Stomach smooth muscle (tissue), 2 donors: ENCODE measurements around the gene TDP1.

Experiments used
- H3K27ac ChIP-seq: one replicate; pipeline ENCODE4 v1.7.0; 2013; ENCODE audit warnings: mild to moderate bottlenecking, low read length, inconsistent platforms
- H3K27me3 ChIP-seq, 2 donors: one replicate each; pipeline ENCODE4 v1.7.0; 2013; ENCODE audit warnings: low read length in 2 of 2; ENCODE audit not compliant: insufficient read depth in 2 of 2, control insufficient read depth in 1 of 2
- H3K36me3 ChIP-seq, 2 donors: one replicate each; pipeline ENCODE4 v1.7.0; 2013; ENCODE audit warnings: low read length in 2 of 2; ENCODE audit not compliant: control insufficient read depth in 2 of 2, insufficient read depth in 2 of 2
- H3K4me1 ChIP-seq: one replicate; pipeline ENCODE4 v1.7.0; 2013; ENCODE audit warnings: low read length; ENCODE audit not compliant: control insufficient read depth, insufficient read depth
- H3K4me3 ChIP-seq, 2 donors: one replicate each; pipeline ENCODE4 v1.7.0; 2013; ENCODE audit warnings: low read length in 2 of 2
- H3K9ac ChIP-seq, 2 donors: one replicate each; pipeline ENCODE4 v1.7.0; 2013; ENCODE audit warnings: low read length in 2 of 2, mild to moderate bottlenecking in 1 of 2
- H3K9me3 ChIP-seq, 2 donors: one replicate each; pipeline ENCODE4 v1.7.0; 2013; ENCODE audit warnings: low read length in 2 of 2; ENCODE audit not compliant: control insufficient read depth in 2 of 2
- donor health status: healthy.
- donor health status: Pancreatic carcinoma.

TDP1 gene

DNA sequence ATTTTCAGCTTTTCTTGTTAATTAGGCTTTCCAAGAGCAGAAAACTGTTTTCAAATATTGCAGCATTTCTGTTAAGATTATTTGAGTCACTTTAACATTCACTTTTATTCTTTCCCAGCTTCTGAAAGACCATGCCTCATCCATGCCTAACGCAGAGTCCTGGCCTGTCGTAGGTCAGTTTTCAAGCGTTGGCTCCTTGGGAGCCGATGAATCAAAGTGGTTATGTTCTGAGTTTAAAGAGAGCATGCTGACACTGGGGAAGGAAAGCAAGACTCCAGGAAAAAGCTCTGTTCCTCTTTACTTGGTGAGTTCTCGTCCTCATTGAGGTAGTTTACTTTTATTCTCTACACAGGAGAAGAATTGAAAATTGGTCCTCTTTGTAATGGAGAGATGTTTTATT is 33.1 kb downstream of the TDP1 start:
- H3K27ac ChIP-seq, result no peak overlapping the region
- no peak overlapping the region for H3K9ac ChIP-seq
- no peaks in the 10 kb centered on the region for H3K4me1 ChIP-seq
- no peak overlapping the region for H3K4me3 ChIP-seq
- peaks cover 12 to 13% of the 10 kb centered on the region in 2 donors for H3K36me3 ChIP-seq
- no peaks in the 10 kb centered on the region for H3K27me3 ChIP-seq
- no peaks in the 10 kb centered on the region for H3K9me3 ChIP-seq

DNA sequence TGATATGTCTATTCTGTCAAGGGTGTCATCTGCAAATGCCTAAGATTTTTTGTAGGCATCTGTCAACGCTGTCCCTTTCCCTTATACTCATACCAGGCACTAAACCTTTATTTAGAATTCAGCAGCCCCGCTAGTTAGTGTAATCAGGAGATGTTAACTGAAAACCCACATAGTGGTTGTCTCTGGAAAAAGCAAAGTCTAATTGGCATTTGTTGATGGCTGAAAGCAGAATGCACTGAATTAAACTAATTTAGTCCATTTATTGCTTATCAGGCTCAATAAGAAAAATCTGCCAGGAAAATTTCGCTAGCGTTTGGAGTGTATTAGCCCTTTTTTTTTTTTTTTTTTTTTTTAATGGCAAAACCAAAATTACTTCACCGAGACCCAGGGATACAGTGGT is 34.5 kb downstream of the TDP1 start:
- H3K27ac ChIP-seq, result no peak overlapping the region
- H3K4me3 ChIP-seq, result no peak overlapping the region
- no peak overlapping the region for H3K9ac ChIP-seq
- H3K4me1 ChIP-seq, result no peaks in the 10 kb centered on the region
- peaks cover 12 to 15% of the 10 kb centered on the region in 2 donors for H3K36me3 ChIP-seq
- no peaks in the 10 kb centered on the region for H3K27me3 ChIP-seq
- H3K9me3 ChIP-seq, result no peaks in the 10 kb centered on the region

DNA sequence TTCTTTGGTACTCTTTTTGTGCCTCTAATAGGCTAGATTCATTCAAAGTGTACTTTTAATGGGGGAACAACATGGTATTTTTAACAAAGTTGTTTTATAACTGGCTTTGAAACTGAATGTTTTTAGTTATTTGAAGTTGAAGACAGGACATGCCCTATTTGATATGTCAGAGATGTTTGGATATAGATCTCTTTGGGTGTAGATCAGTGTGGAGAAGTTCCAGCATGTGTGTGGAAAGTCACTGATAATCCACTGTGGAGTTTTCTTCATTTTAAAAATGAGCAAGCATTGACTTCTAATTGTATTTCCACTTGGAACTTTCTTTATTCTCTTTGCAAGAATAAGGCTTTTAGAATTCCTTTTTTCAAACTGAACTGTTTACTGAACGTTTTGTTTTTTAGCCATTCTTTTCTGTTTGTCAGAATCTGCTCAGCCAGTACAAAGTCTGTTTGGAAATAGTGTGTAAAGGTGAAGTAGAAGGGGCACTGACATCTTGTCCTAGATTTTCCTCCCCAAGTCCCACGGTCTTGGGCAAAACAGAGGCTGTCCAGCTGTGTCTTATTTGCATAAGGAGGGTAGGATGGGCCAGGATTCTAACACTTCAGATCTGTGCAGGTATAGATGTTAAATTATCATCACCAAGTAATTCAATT is 35.0 kb downstream of the TDP1 start:
- Histone ChIP-seq H3K9me3 (no peaks in the 10 kb centered on the region), H3K4me1 (no peaks in the 10 kb centered on the region), H3K36me3 (peaks cover 12 to 15% of the 10 kb centered on the region in 2 donors), H3K27me3 (no peaks in the 10 kb centered on the region), H3K27ac (no peak overlapping the region), H3K4me3 (no peak overlapping the region), H3K9ac (no peak overlapping the region)

DNA sequence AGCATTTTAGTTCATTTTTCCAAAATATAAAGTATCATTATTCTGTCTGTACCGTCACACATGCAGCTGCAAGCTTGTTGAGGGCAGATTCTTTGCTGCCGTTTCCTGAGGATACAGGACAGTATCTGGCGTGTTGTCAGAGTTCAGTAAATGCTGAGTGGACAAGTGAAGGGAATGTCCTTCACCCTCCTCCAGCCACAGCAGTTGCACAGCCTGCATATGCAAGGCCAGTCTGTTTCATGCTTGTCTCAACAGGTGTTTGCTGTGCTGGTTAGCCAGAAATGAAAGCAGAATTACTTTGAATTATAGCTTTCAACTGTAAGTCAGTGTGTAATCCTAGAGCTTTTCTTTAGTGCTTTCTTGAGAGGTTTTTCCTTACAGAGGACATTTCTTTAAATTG is 36.5 kb downstream of the TDP1 start:
- no peak overlapping the region for H3K4me3 ChIP-seq
- H3K9me3 ChIP-seq, result no peaks in the 10 kb centered on the region
- no peak overlapping the region for H3K9ac ChIP-seq
- peaks cover 12 to 14% of the 10 kb centered on the region in 2 donors for H3K36me3 ChIP-seq
- no peaks in the 10 kb centered on the region for H3K4me1 ChIP-seq
- no peaks in the 10 kb centered on the region for H3K27me3 ChIP-seq
- H3K27ac ChIP-seq, result no peak overlapping the region

DNA sequence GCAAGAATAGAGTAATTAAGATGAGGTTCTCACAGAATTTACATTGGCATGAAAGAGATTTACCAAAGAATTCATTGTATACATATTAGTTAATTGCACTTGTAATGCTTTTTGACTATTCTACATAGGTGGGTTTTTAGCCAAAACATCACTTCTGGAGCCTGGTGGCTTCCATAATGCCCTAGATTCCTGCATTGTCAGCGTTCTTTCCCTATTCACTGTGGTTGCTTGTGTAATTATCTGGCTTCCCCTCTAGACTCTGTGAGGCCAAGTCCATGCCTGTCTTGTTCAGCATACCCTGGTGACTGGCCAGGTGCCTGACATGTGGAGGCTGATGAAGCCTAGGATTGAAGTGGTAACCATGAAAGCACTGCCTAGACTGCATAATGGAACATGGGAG is 41.2 kb downstream of the TDP1 start:
- Histone ChIP-seq H3K27me3 (no peaks in the 10 kb centered on the region), H3K9me3 (no peaks in the 10 kb centered on the region), H3K4me3 (no peak overlapping the region), H3K9ac (no peak overlapping the region), H3K36me3 (peaks cover 13 to 14% of the 10 kb centered on the region in 2 donors), H3K4me1 (no peaks in the 10 kb centered on the region), H3K27ac (no peak overlapping the region)

DNA sequence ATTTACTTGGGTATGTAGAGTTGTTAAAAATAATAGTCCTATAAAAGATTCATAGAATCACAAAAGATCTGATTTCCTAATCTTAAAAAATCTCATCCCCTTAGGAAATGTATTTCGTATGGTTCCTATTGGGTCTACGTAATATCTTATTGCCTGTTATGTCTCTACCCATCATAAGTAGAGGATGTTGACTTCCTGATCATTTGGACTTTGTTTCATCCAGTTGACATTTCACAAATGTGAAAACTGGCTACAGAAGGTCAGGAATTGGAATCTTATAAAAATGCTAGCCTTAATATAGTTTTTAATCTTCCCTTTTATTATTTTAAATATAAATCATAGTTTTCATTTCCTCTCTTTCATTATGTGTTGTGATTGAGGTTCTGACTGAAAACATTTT is 45.2 kb downstream of the TDP1 start:
- H3K9me3 ChIP-seq, result no peaks in the 10 kb centered on the region
- H3K9ac ChIP-seq, result no peak overlapping the region
- H3K36me3 ChIP-seq, result peaks cover 6 to 15% of the 10 kb centered on the region in 2 donors
- no peaks in the 10 kb centered on the region for H3K27me3 ChIP-seq
- no peaks in the 10 kb centered on the region for H3K4me1 ChIP-seq
- no peak overlapping the region for H3K4me3 ChIP-seq
- no peak overlapping the region for H3K27ac ChIP-seq

DNA sequence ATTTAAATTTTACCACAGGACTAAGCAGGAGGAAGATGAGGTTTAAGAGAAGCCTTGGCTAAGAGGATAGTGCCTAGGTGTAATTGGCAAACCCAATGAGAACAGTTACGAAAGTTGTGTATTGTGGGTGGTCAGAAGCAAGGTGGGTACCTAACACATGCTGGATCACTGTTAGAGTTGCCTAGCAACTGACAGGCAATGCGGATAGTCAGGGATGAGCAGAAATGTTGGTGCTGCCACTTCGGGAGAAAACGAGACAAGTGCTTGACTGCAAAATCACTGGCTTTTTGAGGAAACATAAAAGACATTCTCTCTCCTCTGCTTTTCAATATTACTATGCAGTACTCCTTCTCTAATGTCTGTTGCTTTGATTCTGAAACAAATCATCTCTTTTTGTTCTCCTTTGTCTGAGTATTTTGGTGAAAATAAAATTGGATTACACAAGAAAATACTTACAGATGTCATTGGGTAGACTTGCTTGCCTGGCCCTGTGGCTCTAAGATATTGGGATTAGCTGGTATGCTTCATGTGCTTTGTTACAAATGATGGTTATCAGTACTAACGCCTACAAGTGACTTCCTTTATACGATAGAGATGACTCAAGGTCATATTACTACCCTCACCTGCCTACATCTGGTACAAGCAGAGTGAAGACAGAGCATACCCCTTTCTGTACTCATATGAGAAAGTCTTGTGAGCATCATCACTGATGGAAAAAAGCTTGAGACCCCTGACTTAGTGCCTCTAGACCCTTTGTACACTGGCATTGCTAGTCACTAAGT is 48.0 kb downstream of the TDP1 start:
- H3K4me1 ChIP-seq, result no peaks in the 10 kb centered on the region
- no peak overlapping the region for H3K27ac ChIP-seq
- no peaks in the 10 kb centered on the region for H3K9me3 ChIP-seq
- H3K36me3 ChIP-seq, result peaks cover 0 to 11% of the 10 kb centered on the region in 2 donors
- H3K9ac ChIP-seq, result no peak overlapping the region
- no peaks in the 10 kb centered on the region for H3K27me3 ChIP-seq
- H3K4me3 ChIP-seq, result no peak overlapping the region

DNA sequence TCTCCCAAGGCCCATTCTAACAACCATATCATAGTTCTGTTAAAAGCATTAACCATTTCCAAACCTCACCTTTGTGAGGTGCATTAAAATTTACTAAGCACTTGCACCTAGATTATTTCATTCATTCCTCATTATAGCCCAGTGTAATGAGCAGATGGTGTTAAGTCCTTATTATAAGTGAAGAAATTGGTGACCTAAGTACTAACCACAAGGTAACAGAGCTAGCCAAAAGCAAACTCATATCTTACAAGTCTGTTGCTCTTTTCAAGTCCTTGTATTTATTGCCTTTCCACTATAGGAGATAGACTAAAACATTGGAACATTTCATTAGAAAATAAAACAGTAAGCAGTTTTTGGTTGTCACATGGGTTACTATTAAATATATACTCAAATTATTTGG is 49.7 kb downstream of the TDP1 start:
- H3K9me3 ChIP-seq, result no peaks in the 10 kb centered on the region
- H3K27me3 ChIP-seq, result no peaks in the 10 kb centered on the region
- no peaks in the 10 kb centered on the region for H3K4me1 ChIP-seq
- H3K27ac ChIP-seq, result no peak overlapping the region
- H3K36me3 ChIP-seq, result peaks cover 0 to 8% of the 10 kb centered on the region in 2 donors
- no peak overlapping the region for H3K4me3 ChIP-seq
- no peak overlapping the region for H3K9ac ChIP-seq

DNA sequence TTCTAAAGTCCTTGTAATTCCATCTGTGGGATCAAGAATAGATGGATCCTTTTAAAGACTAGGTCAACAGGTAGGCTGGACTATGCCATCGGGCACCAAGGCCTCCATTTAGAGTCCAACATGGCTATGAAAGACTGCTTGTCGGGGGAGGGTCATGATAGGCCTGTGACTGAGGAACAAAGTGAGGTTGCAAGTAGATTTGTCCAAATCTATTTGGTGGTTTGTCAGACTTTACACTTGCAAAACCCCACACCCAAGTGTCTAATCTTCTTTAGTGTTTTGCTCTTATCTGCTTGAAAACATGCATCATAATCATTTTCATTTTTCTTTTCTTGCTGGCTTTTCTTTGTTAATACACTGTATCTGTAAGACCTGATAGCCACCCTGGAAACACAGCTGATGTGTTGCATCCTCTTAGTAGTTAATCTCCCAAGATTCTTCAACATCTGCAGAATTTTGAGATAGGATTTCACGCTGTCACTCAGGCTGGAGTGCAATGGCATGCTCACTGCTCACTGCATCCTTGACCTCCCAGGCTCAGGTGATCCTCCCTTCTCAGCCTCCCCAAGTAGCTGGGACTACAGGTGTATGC is 50.3 kb downstream of the TDP1 start:
- Histone ChIP-seq H3K4me1 (no peaks in the 10 kb centered on the region), H3K36me3 (peaks cover 0 to 10% of the 10 kb centered on the region in 2 donors), H3K27me3 (no peaks in the 10 kb centered on the region), H3K27ac (no peak overlapping the region), H3K9me3 (no peaks in the 10 kb centered on the region), H3K4me3 (no peak overlapping the region), H3K9ac (no peak overlapping the region)

DNA sequence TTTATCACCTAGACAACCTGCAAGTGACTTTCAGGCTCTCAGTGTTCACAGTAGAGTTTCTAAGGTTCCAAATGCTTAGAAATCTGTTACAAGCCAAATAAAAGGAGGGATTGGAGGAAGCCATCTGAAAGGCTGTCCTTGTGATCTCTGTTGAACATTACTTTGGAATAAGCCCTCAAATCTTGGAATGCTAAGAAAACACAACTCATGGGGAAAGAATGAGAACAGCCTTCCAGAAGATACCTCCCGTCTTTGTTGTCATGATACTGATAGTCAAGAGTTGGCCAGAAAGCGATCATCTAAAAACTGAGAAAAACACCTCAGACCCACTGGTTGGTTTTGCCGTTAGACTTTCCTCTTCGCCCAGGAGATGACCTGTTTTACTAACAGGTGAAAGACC is 61.6 kb downstream of the TDP1 start:
- Histone ChIP-seq H3K9me3 (no peaks in the 10 kb centered on the region), H3K27me3 (no peaks in the 10 kb centered on the region), H3K4me3 (no peak overlapping the region), H3K27ac (no peak overlapping the region), H3K36me3 (peaks cover 3 to 13% of the 10 kb centered on the region in 2 donors), H3K9ac (no peak overlapping the region), H3K4me1 (no peaks in the 10 kb centered on the region)
